ENCODE measurements around the gene NREP. TPM values are rescaled to one million over a fixed set of nuclear protein-coding genes. Genes with fewer than 3 reads are reported as not detected.

NREP gene
- total and polyA plus RNA-seq, 7 donors: 4.7 to 15.1 (median 5.5) TPM

DNA sequence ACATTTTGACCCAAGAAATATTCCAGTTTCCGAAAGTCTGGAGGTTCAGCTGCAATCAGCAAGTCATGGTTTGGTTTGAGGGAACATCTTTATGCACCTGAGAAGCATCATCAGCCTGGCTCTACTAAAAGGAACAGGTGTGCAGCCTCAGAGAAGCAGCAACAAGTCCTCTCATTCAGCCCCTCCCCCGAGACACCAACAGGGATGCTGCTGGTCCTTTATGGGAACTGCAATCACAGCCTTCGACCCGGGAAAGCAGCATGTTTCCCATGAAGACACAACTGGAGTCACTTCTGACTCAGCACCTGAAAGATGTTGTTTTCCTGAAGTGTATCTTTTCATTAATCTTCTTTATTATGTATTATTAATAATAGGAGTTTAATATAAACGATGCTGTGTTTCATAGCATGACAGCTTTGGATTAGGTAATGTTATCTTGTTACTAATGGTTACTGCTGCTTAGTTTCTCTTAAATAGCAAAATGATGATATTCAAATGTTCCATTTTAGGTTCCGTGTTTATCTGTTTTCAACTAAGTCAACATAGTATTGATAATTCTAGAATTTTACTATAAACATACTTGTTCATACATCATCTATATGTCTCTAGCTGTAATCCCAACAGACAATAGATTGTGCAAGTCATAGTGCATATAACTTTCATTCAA is 15.6 kb upstream of the NREP start:
- no peaks in the 10 kb centered on the region for H3K36me3 ChIP-seq (ENCODE audit: insufficient read depth in 1 of 2, low read depth in 1 of 2)
- H3K9me3 ChIP-seq: no peaks in the 10 kb centered on the region
- DNase-seq (no peak), ATAC-seq (no peak)
- H3K4me3 ChIP-seq: no peak overlapping the region
- TF ChIP-seq, protein P1, sequence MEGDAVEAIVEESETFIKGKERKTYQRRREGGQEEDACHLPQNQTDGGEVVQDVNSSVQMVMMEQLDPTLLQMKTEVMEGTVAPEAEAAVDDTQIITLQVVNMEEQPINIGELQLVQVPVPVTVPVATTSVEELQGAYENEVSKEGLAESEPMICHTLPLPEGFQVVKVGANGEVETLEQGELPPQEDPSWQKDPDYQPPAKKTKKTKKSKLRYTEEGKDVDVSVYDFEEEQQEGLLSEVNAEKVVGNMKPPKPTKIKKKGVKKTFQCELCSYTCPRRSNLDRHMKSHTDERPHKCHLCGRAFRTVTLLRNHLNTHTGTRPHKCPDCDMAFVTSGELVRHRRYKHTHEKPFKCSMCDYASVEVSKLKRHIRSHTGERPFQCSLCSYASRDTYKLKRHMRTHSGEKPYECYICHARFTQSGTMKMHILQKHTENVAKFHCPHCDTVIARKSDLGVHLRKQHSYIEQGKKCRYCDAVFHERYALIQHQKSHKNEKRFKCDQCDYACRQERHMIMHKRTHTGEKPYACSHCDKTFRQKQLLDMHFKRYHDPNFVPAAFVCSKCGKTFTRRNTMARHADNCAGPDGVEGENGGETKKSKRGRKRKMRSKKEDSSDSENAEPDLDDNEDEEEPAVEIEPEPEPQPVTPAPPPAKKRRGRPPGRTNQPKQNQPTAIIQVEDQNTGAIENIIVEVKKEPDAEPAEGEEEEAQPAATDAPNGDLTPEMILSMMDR (IDR thresholded peaks at IDR 0.05): no peak
- WGBS, 3 donors: 67 to 76% (median 71%) methylated on average over 6 of the region's 6 CpGs
- intact Hi-C loops (cut with DNase I): no loop called here
- peaks cover 4% of the 10 kb centered on the region for H3K4me1 ChIP-seq
- H3K27me3 ChIP-seq (ENCODE audit: insufficient read depth in 3 of 3, low read length in 2 of 3): no peaks in the 10 kb centered on the region
- no peak overlapping the region for H3K27ac ChIP-seq

DNA sequence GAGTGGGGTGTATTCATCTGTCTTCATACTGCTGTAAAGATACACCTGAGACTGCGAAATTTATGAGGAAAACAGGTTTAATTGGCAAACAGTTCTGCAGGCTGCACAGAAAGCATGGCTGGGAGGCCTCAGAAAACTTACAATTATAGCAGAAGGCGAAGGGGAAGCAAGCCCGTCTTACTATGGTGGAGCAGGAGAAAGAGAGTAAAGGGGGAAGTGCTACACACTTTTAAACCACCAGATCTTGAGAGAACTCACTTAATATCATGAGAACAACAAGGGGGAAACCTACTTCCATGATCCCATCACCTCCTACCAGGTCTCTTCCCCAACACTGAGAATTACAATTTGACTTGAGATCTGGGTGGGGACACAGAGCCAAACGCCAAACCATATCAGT is 12.5 kb upstream of the NREP start:
- 95 to 99% (median 96%) methylated on average over 4 of the region's 4 CpGs for WGBS, 3 donors
- TF ChIP-seq, protein P1 (IDR thresholded peaks at IDR 0.05): no peak
- ATAC-seq (no peak), DNase-seq (no peak)
- Histone ChIP-seq H3K4me1 (peaks cover 4% of the 10 kb centered on the region), H3K4me3 (no peak overlapping the region), H3K9me3 (no peaks in the 10 kb centered on the region), H3K27me3 (ENCODE audit: insufficient read depth in 3 of 3, low read length in 2 of 3) (no peaks in the 10 kb centered on the region), H3K36me3 (ENCODE audit: insufficient read depth in 1 of 2, low read depth in 1 of 2) (no peaks in the 10 kb centered on the region), H3K27ac (no peak overlapping the region)
- intact Hi-C loops (cut with DNase I): no loop called here

DNA sequence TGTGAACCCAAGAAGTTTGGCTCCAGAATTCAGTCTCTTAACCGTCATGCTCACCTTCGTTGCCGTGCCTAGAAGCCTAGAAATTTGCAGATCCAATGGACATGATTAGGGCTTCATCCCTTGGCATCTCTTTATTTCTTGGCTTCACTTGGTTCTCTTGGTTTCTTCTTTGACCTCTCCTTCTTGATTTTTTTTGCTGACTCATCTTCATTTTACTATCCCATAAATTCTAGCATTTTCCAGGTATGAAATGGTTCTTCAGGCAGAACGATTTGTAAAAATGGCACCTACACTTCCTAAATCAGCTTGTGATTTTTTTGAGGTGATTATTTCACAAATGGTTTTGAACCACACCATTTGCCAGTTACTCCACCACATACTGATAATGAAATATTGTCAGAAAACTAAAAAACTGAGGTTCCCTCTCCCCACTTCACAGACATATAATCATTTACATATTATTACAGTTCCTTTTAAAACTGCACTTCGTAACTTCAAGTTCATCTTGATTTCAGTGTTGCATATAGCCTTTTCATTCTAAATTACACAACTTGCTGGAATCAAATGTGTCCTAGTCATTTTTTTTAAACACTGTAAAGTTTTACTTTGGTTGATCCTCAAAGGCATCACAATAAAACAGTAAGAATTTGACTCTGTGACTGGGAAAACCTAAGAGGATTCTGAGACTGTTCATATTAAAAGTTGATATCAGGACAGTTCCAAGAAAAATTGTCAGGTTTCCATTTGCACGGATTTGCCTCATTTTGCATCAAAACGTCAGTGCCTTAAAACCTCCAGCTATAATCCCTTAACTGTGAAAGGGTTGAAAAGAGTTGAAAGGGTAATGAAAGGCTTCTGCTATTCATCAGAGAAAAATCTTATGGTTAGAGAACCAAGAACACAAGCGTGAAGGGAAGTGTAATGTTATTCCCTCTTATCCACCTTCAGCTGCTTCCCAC is 8.9 kb upstream of the NREP start:
- ATAC-seq (no peak), DNase-seq (no peak)
- no peak overlapping the region for H3K27ac ChIP-seq
- no peaks in the 10 kb centered on the region for H3K27me3 ChIP-seq (ENCODE audit: insufficient read depth in 3 of 3, low read length in 2 of 3)
- no peaks in the 10 kb centered on the region for H3K4me1 ChIP-seq
- TF ChIP-seq, protein P1 (IDR thresholded peaks at IDR 0.05): no peak
- intact Hi-C loops (cut with DNase I): no loop called here
- 80 to 83% (median 82%) methylated on average over 8 of the region's 8 CpGs for WGBS, 3 donors
- no peaks in the 10 kb centered on the region for H3K36me3 ChIP-seq (ENCODE audit: insufficient read depth in 1 of 2, low read depth in 1 of 2)
- no peaks in the 10 kb centered on the region for H3K9me3 ChIP-seq
- no peak overlapping the region for H3K4me3 ChIP-seq

DNA sequence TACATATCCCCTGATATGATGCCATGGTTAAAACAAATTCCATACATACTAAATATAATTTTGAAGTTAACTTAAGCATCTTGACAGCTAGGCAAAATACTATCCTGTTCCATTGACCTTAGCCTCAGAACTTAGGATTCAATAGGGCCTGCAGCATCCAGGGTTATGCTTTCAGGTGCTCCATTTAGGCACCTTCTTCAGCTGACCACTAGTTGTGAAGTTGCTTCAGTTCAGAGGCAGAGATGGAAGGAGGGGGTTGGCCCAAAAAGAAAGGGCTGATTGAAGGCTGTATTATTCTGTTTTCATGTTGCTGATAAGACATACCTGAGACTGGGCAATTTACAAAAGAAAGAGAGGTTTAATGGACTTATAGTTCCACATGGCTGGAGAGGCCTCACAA is 7.0 kb upstream of the NREP start:
- no peak overlapping the region for H3K4me3 ChIP-seq
- H3K9me3 ChIP-seq: no peaks in the 10 kb centered on the region
- H3K27me3 ChIP-seq (ENCODE audit: insufficient read depth in 3 of 3, low read length in 2 of 3): no peaks in the 10 kb centered on the region
- TF ChIP-seq, protein P1 (IDR thresholded peaks at IDR 0.05): no peak
- H3K36me3 ChIP-seq (ENCODE audit: insufficient read depth in 1 of 2, low read depth in 1 of 2): no peaks in the 10 kb centered on the region
- intact Hi-C loops (cut with DNase I): no loop called here
- no peak overlapping the region for H3K27ac ChIP-seq
- no peaks in the 10 kb centered on the region for H3K4me1 ChIP-seq
- ATAC-seq (no peak), DNase-seq (no peak)
